GM12865 (cell line): ENCODE data around the gene RNF145.

Experiments used
- DNase-seq: peaks from one replicate; pipeline ENCODE4 v3.0.0; 2010; ENCODE audit warnings: low read depth
- H3K4me3 ChIP-seq: 2 replicates; pipeline ENCODE4 v1.5.1; 2011; ENCODE audit warnings: mild to moderate bottlenecking, low read depth, low read length, control low read depth
- CTCF ChIP-seq: IDR thresholded peaks from 2 replicates; pipeline ENCODE4 v1.5.1; 2011; ENCODE audit warnings: low read length, control low read depth, low read depth, inconsistent platforms; ENCODE audit not compliant: insufficient read depth; ENCODE audit errors: missing control alignments

Gene RNF145

GRCh38 chr5:159211729-159212174 lies 2.4 kb upstream of the RNF145 start:
- H3K4me3 ChIP-seq, result no peak overlapping the region
- no peak for DNase-seq
- no peak for TF ChIP-seq CTCF

- DNase-seq, result no peak
- no peak overlapping the region for H3K4me3 ChIP-seq
- TF ChIP-seq CTCF, result no peak
These were observed 1.5 kb upstream of the RNF145 start for GRCh38 chr5:159210846-159211245.

GRCh38 chr5:159210210-159210661 lies 883 bp upstream of the RNF145 start:
- H3K4me3 ChIP-seq, result peak overlapping the region; percentile 65
- DNase-seq, result no peak
- no peak for TF ChIP-seq CTCF

GRCh38 chr5:159208514-159209437 lies 577 bp downstream of the RNF145 start:
- peak; percentile 38 for DNase-seq
- no peak for TF ChIP-seq CTCF
- peak overlapping the region; percentile 70 for H3K4me3 ChIP-seq

GRCh38 chr5:159207686-159208513 lies 1.5 kb downstream of the RNF145 start:
- peak; percentile 88 for DNase-seq
- H3K4me3 ChIP-seq, result peak overlapping the region; percentile 70
- no peak for TF ChIP-seq CTCF

- DNase-seq, result no peak
- H3K4me3 ChIP-seq, result peak overlapping the region; percentile 70
- no peak for TF ChIP-seq CTCF
These were observed 2.1 kb downstream of the RNF145 start for GRCh38 chr5:159207222-159207685.
